ENCODE measurements around the gene DOCK2. TPM values are rescaled to one million over a fixed set of nuclear protein-coding genes. Genes with fewer than 3 reads are reported as not detected.

DOCK2 gene
- polyA plus RNA-seq, 1 experiment: 2.0 TPM

- H3K27me3 ChIP-seq (ENCODE audit: control insufficient read depth, insufficient read depth, low read length): no peaks in the 10 kb centered on the region
- CTCF ChIA-PET: interaction anchor here (2.8 kb wide), 1 partner anchor 8 kb away, joined by 9 read pairs; no protein-coding TSS in a partner anchor
- no peaks in the 10 kb centered on the region for H3K36me3 ChIP-seq (ENCODE audit: control insufficient read depth, insufficient read depth, low read length)
- TF ChIP-seq CTCF (IDR thresholded peaks at IDR 0.05; ENCODE audit: insufficient read depth, low read depth, low read length): no peak
- DNase-seq (ENCODE audit: low read depth): no peak
- no peak overlapping the region for H3K4me3 ChIP-seq (ENCODE audit: low read depth, low read length)
- POLR2A ChIA-PET: no interaction called here
Measured at GRCh38 chr5:169686137-169686536, 49.1 kb downstream of the DOCK2 start.

GRCh38 chr5:169688106-169688505 is 51.0 kb downstream of the DOCK2 start:
- Histone ChIP-seq H3K27me3 (ENCODE audit: control insufficient read depth, insufficient read depth, low read length) (no peaks in the 10 kb centered on the region), H3K4me3 (ENCODE audit: low read depth, low read length) (no peak overlapping the region), H3K36me3 (ENCODE audit: control insufficient read depth, insufficient read depth, low read length) (no peaks in the 10 kb centered on the region)
- no peak for TF ChIP-seq CTCF (IDR thresholded peaks at IDR 0.05; ENCODE audit: insufficient read depth, low read depth, low read length)
- DNase-seq (ENCODE audit: low read depth): no peak
- POLR2A ChIA-PET: interaction anchor here (0.6 kb wide), 1 partner anchor 35 kb away, joined by 3 read pairs; no protein-coding TSS in a partner anchor
- CTCF ChIA-PET: interaction anchor here (1.1 to 1.2 kb wide), 2 partner anchors 13 to 293 kb away, joined by 3 to 4 read pairs; partner anchors contain the start of gene INSYN2B

- CTCF ChIA-PET: interaction anchor here (1.3 kb wide), 1 partner anchor 10 kb away, joined by 5 read pairs; no protein-coding TSS in a partner anchor
- POLR2A ChIA-PET: no interaction called here
- no peak overlapping the region for H3K4me3 ChIP-seq (ENCODE audit: low read depth, low read length)
- DNase-seq (ENCODE audit: low read depth): no peak
- H3K36me3 ChIP-seq (ENCODE audit: control insufficient read depth, insufficient read depth, low read length): no peaks in the 10 kb centered on the region
- no peak for TF ChIP-seq CTCF (IDR thresholded peaks at IDR 0.05; ENCODE audit: insufficient read depth, low read depth, low read length)
- H3K27me3 ChIP-seq (ENCODE audit: control insufficient read depth, insufficient read depth, low read length): no peaks in the 10 kb centered on the region
Measured at GRCh38 chr5:169691471-169691870, 54.4 kb downstream of the DOCK2 start.

- CTCF ChIA-PET: interaction anchor here (0.6 to 2.9 kb wide), 4 partner anchors 9 to 323 kb away, joined by 3 to 13 read pairs (median 8); partner anchors contain the start of gene INSYN2B
- H3K36me3 ChIP-seq (ENCODE audit: control insufficient read depth, insufficient read depth, low read length): no peaks in the 10 kb centered on the region
- no peak for TF ChIP-seq CTCF (IDR thresholded peaks at IDR 0.05; ENCODE audit: insufficient read depth, low read depth, low read length)
- DNase-seq (ENCODE audit: low read depth): no peak
- H3K27me3 ChIP-seq (ENCODE audit: control insufficient read depth, insufficient read depth, low read length): no peaks in the 10 kb centered on the region
- no peak overlapping the region for H3K4me3 ChIP-seq (ENCODE audit: low read depth, low read length)
- POLR2A ChIA-PET: no interaction called here
Measured at GRCh38 chr5:169694091-169694625, 57.1 kb downstream of the DOCK2 start.

- H3K36me3 ChIP-seq (ENCODE audit: control insufficient read depth, insufficient read depth, low read length): no peaks in the 10 kb centered on the region
- H3K4me3 ChIP-seq (ENCODE audit: low read depth, low read length): no peak overlapping the region
- no peak for TF ChIP-seq CTCF (IDR thresholded peaks at IDR 0.05; ENCODE audit: insufficient read depth, low read depth, low read length)
- no peak for DNase-seq (ENCODE audit: low read depth)
- H3K27me3 ChIP-seq (ENCODE audit: control insufficient read depth, insufficient read depth, low read length): no peaks in the 10 kb centered on the region
- ChIA-PET CTCF (interaction anchor here (1.3 to 2.9 kb wide), 3 partner anchors 10 to 376 kb away, joined by 3 to 9 read pairs (median 6); no protein-coding TSS in a partner anchor), POLR2A (interaction anchor here (0.5 kb wide), 1 partner anchor 29 kb away, joined by 7 read pairs; no protein-coding TSS in a partner anchor)
Measured at GRCh38 chr5:169695025-169695625, 58.0 kb downstream of the DOCK2 start.
